Progenitor cell of endocrine pancreas (in vitro differentiated cells): ENCODE measurements around the gene HOXC6. TPM values are rescaled to one million over a fixed set of nuclear protein-coding genes. Genes with fewer than 3 reads are reported as not detected.

Experiments used
- DNase-seq: peaks from one replicate; pipeline ENCODE4 v3.0.0; 2021; ENCODE audit warnings: low spot score; ENCODE audit not compliant: unreplicated experiment
- H3K27ac Mint-ChIP-seq: 2 replicates; pipeline ENCODE4 v1.8.0; 2021; ENCODE audit warnings: mild to moderate bottlenecking, moderate library complexity, mixed read lengths
- H3K27me3 Mint-ChIP-seq: 2 replicates; pipeline ENCODE4 v1.8.0; 2021; ENCODE audit warnings: mixed read lengths
- H3K36me3 Mint-ChIP-seq: 2 replicates; pipeline ENCODE4 v1.8.0; 2022; ENCODE audit warnings: mixed read lengths; ENCODE audit not compliant: insufficient read depth
- H3K4me1 Mint-ChIP-seq: 2 replicates; pipeline ENCODE4 v1.8.0; 2021; ENCODE audit warnings: low read depth, mixed read lengths
- H3K4me3 Mint-ChIP-seq: 2 replicates; pipeline ENCODE4 v1.8.0; 2021; ENCODE audit warnings: low read depth, mild to moderate bottlenecking, moderate library complexity, mixed read lengths
- H3K9me3 Mint-ChIP-seq: 2 replicates; pipeline ENCODE4 v1.8.0; 2021; ENCODE audit warnings: low read depth, mixed read lengths
- total RNA-seq: library from RNA; stranded (reverse); gene quantifications from 2 replicates; pipeline ENCODE4 v1.2.1, GENCODE V29; 2021
- TF ChIP-seq, protein P1 (sequence below): fragments of 200-600 bp; sonication (generic); IDR thresholded peaks from one replicate; pipeline ENCODE4 v1.5.0; 2021; ENCODE audit warnings: antibody characterized with exemption, mild to moderate bottlenecking; ENCODE audit not compliant: unreplicated experiment

The HOXC6 gene
- total RNA-seq, 1 donor from 2014 or later = 0.17 TPM

DNA sequence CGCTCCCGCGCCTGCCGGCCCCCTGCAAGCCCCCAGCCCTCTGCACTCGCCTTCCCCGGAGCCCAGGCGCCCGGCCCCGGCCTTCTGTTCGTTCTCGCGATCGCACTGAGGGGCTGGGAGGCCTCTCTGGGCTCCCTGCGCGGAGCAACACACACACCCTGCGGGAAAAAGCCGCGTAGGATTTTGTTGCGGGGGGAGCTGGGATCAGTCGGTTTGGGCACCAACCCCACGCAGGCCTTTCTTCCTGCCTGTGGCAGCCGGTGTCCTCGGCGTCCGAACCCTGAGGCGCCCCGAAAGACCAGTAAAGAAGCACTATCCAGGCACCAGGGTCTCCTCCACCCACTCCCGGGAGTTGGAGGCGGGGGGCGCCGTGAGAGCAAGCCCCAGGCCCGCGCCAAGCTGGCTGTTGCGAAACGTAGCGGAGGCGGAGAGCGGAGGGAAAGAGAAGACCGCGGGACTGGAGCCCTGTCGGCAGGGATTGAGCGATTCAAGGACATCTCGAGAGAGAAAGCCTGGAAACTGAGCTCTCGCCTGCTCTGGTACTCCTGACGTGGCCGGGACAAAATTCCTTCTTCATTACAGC lies 2.7 kb downstream of the HOXC6 start:
- H3K9me3 Mint-ChIP-seq = no peaks in the 10 kb centered on the region
- peaks cover 84% of the 10 kb centered on the region for H3K27me3 Mint-ChIP-seq
- H3K4me1 Mint-ChIP-seq = peaks cover 22% of the 10 kb centered on the region
- H3K27ac Mint-ChIP-seq = peak overlapping the region; percentile 37
- TF ChIP-seq, protein P1, sequence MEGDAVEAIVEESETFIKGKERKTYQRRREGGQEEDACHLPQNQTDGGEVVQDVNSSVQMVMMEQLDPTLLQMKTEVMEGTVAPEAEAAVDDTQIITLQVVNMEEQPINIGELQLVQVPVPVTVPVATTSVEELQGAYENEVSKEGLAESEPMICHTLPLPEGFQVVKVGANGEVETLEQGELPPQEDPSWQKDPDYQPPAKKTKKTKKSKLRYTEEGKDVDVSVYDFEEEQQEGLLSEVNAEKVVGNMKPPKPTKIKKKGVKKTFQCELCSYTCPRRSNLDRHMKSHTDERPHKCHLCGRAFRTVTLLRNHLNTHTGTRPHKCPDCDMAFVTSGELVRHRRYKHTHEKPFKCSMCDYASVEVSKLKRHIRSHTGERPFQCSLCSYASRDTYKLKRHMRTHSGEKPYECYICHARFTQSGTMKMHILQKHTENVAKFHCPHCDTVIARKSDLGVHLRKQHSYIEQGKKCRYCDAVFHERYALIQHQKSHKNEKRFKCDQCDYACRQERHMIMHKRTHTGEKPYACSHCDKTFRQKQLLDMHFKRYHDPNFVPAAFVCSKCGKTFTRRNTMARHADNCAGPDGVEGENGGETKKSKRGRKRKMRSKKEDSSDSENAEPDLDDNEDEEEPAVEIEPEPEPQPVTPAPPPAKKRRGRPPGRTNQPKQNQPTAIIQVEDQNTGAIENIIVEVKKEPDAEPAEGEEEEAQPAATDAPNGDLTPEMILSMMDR = peak; percentile 11
- no peaks in the 10 kb centered on the region for H3K36me3 Mint-ChIP-seq
- H3K4me3 Mint-ChIP-seq = peak overlapping the region; percentile 11
- no peak for DNase-seq

- no peak for DNase-seq
- no peaks in the 10 kb centered on the region for H3K36me3 Mint-ChIP-seq
- H3K4me1 Mint-ChIP-seq = peaks cover 22% of the 10 kb centered on the region
- H3K9me3 Mint-ChIP-seq = no peaks in the 10 kb centered on the region
- H3K27me3 Mint-ChIP-seq = peaks cover 84% of the 10 kb centered on the region
- TF ChIP-seq, protein P1 = peak; percentile 3
- no peak overlapping the region for H3K4me3 Mint-ChIP-seq
- H3K27ac Mint-ChIP-seq = no peak overlapping the region
These were observed 3.2 kb downstream of the HOXC6 start for GRCh38 chr12:54031480-54031879.

DNA sequence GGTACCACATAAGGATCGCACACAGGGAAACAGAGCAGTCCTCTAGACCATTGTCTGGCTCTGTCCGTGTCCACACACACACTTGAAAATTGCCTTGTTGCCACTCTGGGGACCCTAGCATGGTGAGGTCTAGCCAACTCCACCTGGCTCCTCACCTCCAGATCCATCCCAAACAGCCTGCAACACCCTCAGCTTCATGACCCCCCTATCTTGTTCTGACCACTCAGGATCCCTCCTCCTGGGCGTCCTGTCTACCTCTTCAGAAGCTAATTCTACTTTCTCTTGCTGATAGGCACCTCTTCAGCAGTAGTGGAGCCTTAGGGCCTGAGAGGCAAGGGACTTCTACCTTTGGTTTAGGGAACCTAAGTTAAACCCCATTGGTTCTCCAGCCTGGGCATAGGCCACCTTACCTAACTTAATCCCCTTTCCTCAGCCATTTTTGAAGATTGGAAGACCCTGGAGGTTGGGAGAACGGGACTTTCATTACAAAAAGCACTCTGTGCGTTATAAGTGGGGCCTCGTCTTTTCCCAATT lies 3.9 kb downstream of the HOXC6 start:
- H3K36me3 Mint-ChIP-seq = no peaks in the 10 kb centered on the region
- H3K4me1 Mint-ChIP-seq = peaks cover 22% of the 10 kb centered on the region
- TF ChIP-seq, protein P1 = no peak
- peaks cover 84% of the 10 kb centered on the region for H3K27me3 Mint-ChIP-seq
- H3K27ac Mint-ChIP-seq = no peak overlapping the region
- H3K9me3 Mint-ChIP-seq = no peaks in the 10 kb centered on the region
- no peak for DNase-seq
- no peak overlapping the region for H3K4me3 Mint-ChIP-seq

DNA sequence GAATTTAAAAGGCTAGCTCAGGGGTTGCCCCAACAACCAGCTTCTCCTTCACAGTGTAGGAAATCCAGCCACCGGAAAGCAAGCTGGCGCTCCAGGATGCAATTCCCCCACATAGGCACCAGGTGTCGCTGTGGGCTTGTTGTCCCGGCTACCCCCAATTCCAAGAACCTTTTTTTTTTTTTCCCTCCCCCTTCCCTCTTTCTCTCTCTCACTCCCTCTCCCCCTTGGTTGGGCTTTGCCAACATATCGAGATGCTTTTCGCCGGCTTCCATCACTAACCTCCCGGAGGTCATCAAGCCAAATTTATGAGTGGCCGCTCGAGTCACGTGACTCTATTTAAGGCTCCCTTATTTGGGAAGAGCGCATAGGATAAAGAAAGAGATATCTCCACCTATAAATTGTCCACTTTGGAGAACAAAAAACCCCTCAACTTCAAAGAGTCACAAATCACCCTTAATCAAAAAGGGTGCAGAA lies 4.4 kb downstream of the HOXC6 start, which contains the start of gene HOXC5:
Gene HOXC5 (plus strand): TSS at position 424 of the 474 bp plus-strand sequence. CDS start 73 bp downstream, outside the sequence.
- Mint-ChIP-seq H3K4me3 (peak within 1 kb of the TSS; percentile 80), H3K9me3 (no peaks in the 10 kb centered on the region), H3K36me3 (no peaks in the 10 kb centered on the region), H3K27me3 (peaks cover 84% of the 10 kb centered on the region), H3K4me1 (peaks cover 22% of the 10 kb centered on the region), H3K27ac (peak within 1 kb of the TSS; percentile 86)
- TF ChIP-seq, protein P1 = peak; percentile 97
- peak; percentile 85 for DNase-seq

DNA sequence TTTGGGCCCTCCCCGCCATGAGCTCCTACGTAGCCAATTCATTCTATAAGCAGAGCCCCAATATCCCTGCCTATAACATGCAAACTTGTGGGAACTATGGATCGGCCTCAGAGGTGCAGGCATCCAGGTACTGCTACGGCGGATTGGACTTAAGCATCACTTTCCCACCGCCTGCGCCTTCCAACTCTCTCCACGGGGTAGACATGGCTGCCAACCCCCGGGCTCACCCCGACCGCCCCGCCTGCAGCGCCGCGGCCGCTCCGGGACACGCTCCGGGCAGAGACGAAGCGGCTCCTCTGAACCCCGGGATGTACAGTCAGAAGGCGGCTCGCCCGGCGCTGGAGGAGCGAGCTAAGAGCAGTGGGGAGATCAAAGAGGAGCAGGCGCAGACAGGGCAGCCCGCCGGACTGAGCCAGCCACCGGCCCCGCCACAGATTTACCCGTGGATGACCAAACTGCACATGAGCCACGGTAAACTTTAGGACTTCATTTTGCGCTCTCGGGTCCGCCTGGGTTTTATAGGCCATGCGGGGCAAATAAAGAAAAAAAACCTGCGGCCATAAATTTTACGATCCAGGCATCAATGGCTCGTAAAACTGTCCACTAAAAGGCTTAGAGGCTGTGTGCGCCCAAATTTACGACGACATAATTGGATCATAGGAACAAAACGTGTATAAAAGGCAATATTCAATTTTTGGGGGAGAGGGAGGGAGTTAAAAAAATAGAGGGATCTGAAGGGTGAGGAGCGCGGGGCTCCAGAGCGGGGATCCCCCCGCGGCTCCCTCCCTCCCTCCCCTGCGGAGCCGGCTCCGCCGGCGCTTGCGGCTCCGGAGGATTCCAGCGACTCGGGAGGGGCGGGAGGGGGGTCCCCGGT lies 5.1 kb downstream of the HOXC6 start:
- H3K36me3 Mint-ChIP-seq = no peaks in the 10 kb centered on the region
- H3K27me3 Mint-ChIP-seq = peaks cover 84% of the 10 kb centered on the region
- TF ChIP-seq, protein P1 = no peak
- no peaks in the 10 kb centered on the region for H3K9me3 Mint-ChIP-seq
- no peak for DNase-seq
- H3K4me1 Mint-ChIP-seq = peaks cover 22% of the 10 kb centered on the region
- peak overlapping the region; percentile 86 for H3K27ac Mint-ChIP-seq
- peak overlapping the region; percentile 80 for H3K4me3 Mint-ChIP-seq
